COLO668 (cell line): ENCODE data around the gene SIX1.

Experiments
- DNase-seq: peaks from one replicate; lab custom pipeline; 2025; ENCODE audit not compliant: unreplicated experiment; lab: John Stamatoyannopoulos, UW

Gene SIX1

GRCh38 chr14:60643463-60644314 is 5.6 kb downstream of the SIX1 start:
- DNase-seq = no peak

DNA sequence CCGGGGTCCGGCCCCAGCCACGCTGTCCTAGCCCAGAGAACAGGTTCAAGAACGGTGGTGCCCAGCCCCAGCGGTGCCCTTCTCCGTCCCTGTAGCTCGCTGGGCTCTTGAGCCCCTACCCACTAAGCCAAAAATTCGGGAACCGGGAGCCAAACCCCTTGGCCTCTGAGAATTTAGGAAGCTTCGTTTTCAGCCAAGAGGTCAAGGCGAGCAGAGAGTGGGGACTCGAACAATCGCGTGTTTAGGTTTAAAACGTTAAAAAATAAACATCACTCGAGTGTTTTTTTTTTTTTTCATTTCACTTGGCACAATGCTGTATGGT is 6.2 kb downstream of the SIX1 start:
- DNase-seq = no peak

GRCh38 chr14:60642270-60643140 is 6.8 kb downstream of the SIX1 start:
- DNase-seq = no peak

DNA sequence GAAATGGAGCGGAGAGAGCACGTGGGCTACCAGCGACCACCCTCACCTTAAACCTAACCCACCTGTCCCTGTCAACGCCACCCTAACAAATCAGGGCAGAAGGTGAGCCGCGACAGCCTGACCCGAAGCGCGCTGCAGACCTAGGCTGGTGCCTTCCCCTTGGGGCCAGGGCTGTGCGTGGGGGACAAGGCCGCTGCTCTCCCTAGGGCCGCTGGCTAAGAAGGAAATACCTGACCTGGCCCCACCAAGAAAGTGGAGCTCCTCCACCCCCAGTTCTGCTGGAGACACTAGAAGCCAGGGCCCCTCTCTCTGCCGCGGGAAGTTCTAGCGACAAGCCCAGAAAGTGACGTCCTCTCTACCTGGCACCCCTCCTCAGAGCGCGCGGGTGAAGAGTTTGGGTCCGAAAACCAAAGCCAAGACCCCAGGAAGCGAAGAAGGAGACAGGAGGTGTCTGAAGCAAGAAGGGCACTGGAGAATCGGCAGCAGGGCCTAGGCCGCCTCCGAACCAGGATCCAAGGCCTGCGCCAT is 7.5 kb downstream of the SIX1 start:
- no peak for DNase-seq

GRCh38 chr14:60640859-60641741 is 8.2 kb downstream of the SIX1 start:
- no peak for DNase-seq

- DNase-seq = no peak
These were observed 9.6 kb downstream of the SIX1 start for GRCh38 chr14:60639674-60640073.

DNA sequence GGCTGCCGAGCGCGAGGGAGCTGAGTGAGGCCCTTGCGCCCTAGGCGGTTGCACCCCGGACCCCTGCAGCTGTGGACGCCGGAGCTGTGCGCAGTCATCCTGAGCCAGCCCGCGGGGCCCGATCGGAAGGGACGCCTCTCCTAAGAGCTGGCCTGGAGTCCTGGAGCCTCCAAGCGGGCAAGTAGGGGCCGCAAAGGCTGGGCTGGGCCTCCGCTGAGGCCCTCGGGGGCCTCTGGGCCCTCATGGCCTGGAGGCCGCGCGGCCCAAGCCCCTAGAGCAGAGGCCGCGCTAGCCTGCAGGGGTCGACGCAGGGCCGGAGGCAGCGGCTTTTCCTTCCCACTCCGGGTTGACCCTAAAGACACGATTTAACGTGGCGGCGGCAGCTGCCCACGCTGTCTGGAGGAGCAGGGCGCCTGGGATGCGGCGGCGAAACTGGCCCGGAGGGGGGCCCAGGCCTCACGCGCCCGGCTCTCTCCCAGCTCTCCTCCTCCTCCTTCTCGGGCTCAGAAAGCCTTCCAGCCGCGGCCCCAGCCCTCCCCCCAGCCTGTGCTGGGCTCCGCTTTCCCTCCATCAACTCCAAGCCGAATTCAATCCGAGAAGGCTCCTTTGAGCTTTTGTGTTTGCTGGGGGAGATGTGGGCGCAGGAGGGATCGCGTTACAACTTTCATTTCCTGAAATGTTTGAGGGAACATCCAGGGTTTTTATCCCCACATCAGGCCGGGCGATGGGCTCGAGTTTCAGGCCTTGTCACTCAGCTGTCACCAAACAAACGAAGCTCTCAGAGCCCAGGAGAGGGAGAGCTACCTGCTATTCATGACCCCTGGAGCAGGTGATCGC is 11.6 kb downstream of the SIX1 start:
- peak; percentile 42 for DNase-seq

- no peak for DNase-seq
These were observed 12.3 kb downstream of the SIX1 start for GRCh38 chr14:60636879-60637478.

- no peak for DNase-seq
These were observed 15.1 kb downstream of the SIX1 start for GRCh38 chr14:60634153-60634552.

DNA sequence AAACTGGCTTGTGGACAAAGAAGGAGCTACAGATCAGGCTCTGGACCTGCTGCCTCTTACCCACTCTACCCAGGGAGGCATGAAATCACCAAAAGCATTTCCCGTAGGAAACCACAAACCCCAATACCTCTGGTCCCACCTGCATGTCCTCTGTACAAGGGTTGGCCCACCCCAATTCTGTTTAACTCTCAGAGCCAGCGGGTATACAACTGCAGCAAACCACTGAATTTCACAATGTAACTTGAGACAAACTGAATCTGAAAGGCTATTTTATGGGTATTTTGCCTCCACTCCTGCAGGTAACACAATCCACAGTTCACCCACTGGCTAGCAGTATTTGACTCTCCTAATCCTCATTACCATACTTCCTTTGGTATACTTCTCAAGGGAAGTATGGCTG is 16.5 kb downstream of the SIX1 start:
- DNase-seq = no peak

- no peak for DNase-seq
These were observed 17.0 kb downstream of the SIX1 start for GRCh38 chr14:60632257-60632656.

GRCh38 chr14:60631842-60632241 is 17.4 kb downstream of the SIX1 start:
- no peak for DNase-seq

DNA sequence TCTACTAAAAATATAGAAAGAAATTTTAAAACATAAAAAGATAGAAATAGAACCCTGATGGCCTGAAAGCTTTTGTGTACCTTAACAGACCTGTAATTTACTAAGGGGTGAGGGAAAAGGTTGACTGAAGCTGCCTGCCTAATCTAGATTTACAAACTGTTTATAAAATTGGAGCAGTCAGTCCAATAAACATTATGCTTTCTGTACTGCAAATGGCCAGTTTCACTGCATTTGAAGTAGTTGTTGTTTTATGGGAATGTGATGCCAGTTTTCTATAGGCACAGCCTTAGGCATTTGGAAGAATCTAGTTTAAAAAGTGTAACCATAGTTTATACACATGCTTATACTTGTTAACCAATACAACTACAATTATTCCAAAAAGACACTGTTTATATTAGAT is 19.1 kb downstream of the SIX1 start:
- DNase-seq = no peak

DNA sequence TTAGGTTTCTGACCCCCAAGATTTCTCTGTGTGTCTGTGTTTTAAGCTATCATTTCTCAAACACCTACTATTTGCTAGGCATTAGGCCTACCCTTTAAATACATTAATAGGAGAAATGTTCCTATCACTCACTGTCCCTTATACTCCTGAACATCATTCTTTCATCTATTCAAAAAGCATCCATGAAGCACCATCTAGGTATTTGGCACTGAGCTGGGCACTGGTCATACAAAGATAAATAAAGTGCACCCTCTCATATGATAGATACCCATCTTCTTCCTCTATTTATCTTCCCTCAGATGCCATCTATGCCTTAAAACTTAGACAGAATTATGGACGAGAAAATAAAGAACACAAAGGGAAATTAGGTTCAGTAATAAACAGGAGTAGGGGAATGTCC is 20.4 kb downstream of the SIX1 start:
- DNase-seq = no peak

DNA sequence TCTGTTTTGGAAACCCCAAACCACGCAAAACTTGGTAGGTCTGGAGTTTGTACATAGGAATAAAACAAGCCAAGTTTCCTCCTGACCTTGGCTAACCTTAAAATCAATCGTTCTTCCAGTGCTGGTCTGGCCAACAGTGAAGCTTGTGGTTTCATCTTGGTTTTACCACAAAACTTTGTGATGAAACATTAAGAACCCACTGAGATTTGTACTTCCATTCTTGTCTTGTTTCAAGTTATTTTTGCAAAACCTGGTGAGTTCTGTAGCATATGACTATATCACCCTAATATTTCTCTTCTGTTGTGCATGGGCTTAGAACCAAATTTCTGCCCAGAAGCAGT is 26.4 kb downstream of the SIX1 start:
- no peak for DNase-seq

DNA sequence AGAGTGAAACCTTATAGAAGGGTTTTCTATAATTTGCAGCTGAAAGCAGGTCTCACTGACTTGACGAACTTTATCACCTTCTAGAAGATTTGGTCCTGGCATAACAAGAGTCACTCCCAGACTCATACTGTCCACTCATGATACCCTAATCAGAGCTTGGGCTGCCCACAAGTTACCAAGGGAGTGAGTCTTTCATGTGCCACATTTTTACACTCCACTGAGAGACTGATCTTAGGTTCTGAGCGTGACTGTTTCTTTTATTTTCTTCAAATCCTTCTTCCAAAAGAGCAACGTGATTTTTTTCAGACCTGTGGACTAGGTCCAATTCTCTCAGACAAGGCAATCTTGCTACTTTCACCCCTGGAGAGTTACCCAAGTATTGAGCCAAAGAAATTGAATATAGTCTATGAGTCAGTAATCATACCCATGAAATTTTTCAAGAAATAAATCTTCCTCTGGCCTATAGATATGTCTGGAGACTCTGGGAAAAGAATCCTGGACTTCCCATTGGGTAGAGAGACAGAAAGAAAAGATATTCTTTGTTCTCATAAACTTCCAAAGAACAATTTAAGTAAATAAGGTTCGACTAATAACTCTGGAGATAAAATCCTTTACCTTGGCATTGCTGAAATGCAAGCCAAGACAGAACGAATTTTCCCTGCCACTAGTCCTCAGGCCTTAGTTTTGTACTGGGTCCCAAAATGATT is 26.9 kb downstream of the SIX1 start:
- no peak for DNase-seq

DNA sequence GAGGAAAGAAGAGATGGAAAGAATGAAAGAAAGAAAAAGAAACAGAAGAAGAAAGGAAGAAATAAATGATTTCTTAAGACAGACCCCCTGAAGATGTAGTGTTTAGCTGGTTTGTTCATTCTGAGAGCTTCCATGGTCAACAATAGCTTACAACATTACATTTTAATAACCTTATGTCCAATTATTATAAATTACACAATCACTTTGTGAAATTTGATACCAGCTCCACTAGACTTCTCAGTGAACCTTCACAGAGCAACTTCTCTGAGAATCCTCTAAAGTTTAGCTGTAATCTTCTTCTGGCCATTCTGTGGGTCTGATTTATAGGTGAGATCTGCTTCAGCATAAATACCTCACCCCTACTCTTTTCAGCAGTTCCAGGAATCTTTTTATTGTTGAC is 27.9 kb downstream of the SIX1 start:
- DNase-seq = no peak

DNA sequence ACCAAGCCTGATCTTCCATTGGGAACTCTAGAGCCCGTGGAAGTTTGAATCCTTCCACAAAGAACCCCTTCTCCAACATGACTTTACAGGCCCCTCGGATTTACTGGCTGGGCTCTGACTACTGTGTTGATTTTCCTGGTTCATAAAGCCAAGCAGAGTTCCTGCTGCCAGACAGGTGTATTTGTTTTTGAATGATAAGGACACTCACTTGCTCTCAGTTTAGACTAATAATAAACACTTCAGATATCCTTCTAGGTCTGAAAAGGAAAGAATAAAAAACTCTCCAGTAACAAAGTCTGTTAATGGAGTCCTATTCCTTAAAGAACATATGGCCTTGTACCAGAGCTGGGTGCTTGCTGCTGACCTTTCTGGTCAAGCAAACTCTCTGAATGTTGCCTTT is 31.0 kb downstream of the SIX1 start:
- peak; percentile 45 for DNase-seq

GRCh38 chr14:60616461-60616959 is 32.8 kb downstream of the SIX1 start:
- no peak for DNase-seq
